Measurements from ENCODE around the gene TRIM29.

GRCh38 chr11:120167659-120168058, 29.7 kb upstream of the TRIM29 start:
- TF ChIP-seq ZNF407 (IDR thresholded peaks at IDR 0.05; ENCODE audit: low read depth) (no peak), GABPA (tag; conservative IDR thresholded peaks at IDR 0.05; ENCODE audit: low read depth) (no peak), BRCA1 (IDR thresholded peaks at IDR 0.05) (no peak), BRCA1 (CRISPR knock-in tag; IDR thresholded peaks at IDR 0.05) (no peak), MCM2 (IDR thresholded peaks at IDR 0.05; ENCODE audit: low read depth) (no peak), RFX5 (IDR thresholded peaks at IDR 0.05; ENCODE audit: low read depth, low read length) (no peak), ZFP36 (IDR thresholded peaks at IDR 0.05; ENCODE audit: low read depth, low read length, partially characterized antibody) (no peak), POLR2A (conservative IDR thresholded peaks at IDR 0.05) (no peak), CTCF (IDR thresholded peaks at IDR 0.05 in 2 of 3, conservative IDR thresholded peaks at IDR 0.05 in 1 of 3; ENCODE audit: insufficient read depth in 2 of 3, low read depth in 1 of 3, low read length in 3 of 3) (no peak), ATF7 (IDR thresholded peaks at IDR 0.05) (no peak)
